C4-2B (cell line): ENCODE measurements around the gene TTC38.
"Not testable (repeated sequence)": the region's sequence is repeated elsewhere in the genome, so short reads cannot be mapped to it uniquely, and the experiment has no call there.

Experiments used
- ZFX ChIP-seq: fragments of 450-650 bp; IDR thresholded peaks from 2 replicates; pipeline ENCODE4 v1.6.1; 2017
- TF ChIP-seq, protein P1 (sequence below): fragments of 450-650 bp; conservative IDR thresholded peaks from 2 replicates; pipeline ENCODE4 v1.5.1; 2017; ENCODE audit warnings: mild to moderate bottlenecking

DNA sequence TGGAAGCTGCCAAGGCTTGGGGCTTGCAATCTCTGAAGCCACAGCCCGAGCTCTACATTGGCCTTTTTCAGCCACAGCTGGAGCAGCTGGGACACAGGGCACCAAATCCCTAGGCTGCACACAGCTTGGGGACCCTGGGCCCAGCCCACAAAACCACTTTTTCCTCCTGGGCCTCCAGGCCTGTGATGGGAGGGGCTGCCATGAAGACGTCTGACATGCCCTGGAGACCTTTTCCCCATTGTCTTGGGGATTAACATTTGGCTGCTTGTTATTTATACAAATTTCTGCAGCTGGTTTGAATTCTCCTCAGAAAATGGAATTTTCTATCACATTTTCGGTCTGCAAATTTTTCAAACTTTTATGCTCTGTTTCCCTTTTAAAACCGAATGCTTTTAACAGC is 2.2 kb upstream of the TTC38 start:
- TF ChIP-seq, protein P1, sequence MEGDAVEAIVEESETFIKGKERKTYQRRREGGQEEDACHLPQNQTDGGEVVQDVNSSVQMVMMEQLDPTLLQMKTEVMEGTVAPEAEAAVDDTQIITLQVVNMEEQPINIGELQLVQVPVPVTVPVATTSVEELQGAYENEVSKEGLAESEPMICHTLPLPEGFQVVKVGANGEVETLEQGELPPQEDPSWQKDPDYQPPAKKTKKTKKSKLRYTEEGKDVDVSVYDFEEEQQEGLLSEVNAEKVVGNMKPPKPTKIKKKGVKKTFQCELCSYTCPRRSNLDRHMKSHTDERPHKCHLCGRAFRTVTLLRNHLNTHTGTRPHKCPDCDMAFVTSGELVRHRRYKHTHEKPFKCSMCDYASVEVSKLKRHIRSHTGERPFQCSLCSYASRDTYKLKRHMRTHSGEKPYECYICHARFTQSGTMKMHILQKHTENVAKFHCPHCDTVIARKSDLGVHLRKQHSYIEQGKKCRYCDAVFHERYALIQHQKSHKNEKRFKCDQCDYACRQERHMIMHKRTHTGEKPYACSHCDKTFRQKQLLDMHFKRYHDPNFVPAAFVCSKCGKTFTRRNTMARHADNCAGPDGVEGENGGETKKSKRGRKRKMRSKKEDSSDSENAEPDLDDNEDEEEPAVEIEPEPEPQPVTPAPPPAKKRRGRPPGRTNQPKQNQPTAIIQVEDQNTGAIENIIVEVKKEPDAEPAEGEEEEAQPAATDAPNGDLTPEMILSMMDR = not testable (repeated sequence)
- TF ChIP-seq ZFX = not testable (repeated sequence)
